HepG2 (cell line): ENCODE data around the gene NF2. TPM values are rescaled to one million over a fixed set of nuclear protein-coding genes. Genes with fewer than 3 reads are reported as not detected.

Source experiments
- ATAC-seq: fragments of 200-7000 bp; cut with Tn5 transposase; 3 replicates; pipeline ENCODE4 v1.9.1; 2020; ENCODE audit warnings: mild to moderate bottlenecking, moderate library complexity
- BruUV-seq: library from RNA; stranded (reverse); fragments of 400-500 nt; replicated peaks from 2 replicates; lab custom pipeline; 2021; lab: Mats Ljungman, UMichigan
- CTCF ChIA-PET: fragments of 300-600 bp; formaldehyde crosslinking; extraction: SDS; loops from one replicate; lab custom pipeline; 2021; ENCODE audit warnings: low total read pairs, inconsistent platforms, low intra/inter-chr PET ratio; lab: Yijun Ruan, JAX
- POLR2A ChIA-PET: fragments of 350-600 bp; sonication (Branson Sonifier 250); formaldehyde crosslinking; loops from one replicate; lab custom pipeline; 2020; ENCODE audit warnings: antibody characterized with exemption, inconsistent platforms; lab: Yijun Ruan, JAX
- DNase-seq: peaks from one replicate; pipeline ENCODE4 v3.0.0-alpha.2; 2015; ENCODE audit warnings: low spot score
- FAIRE-seq: peaks from 3 replicates; lab custom pipeline; 2011; peaks lifted over from hg19 to GRCh38; lab: Jason Lieb, UNC
- H2AFZ ChIP-seq: one replicate; pipeline ENCODE4 v1.6.1; 2011; ENCODE audit warnings: low read length, inconsistent platforms
- H3K27ac ChIP-seq: fragments of 300-600 bp; 3 replicates; pipeline ENCODE4 v1.8.0; 2011; ENCODE audit warnings: mixed run types, mild to moderate bottlenecking, mixed read lengths, low read length, inconsistent platforms; ENCODE audit not compliant: insufficient read depth; ENCODE audit errors: extremely low read length
- H3K27me3 ChIP-seq, 2 experiments: fragments of 200-600 bp in 1 of 2; 2 replicates in 1 of 2; 3 replicates in 1 of 2; pipeline versions ENCODE4 v1.6.0 to v1.8.0; 2011; ENCODE audit warnings: low read length in 2 of 2, mild to moderate bottlenecking in 2 of 2, moderate library complexity in 2 of 2, inconsistent platforms in 1 of 2; ENCODE audit not compliant: insufficient read depth in 2 of 2, control insufficient read depth in 1 of 2
- H3K36me3 ChIP-seq, 2 experiments: fragments of 200-600 bp in 1 of 2; replicated peaks in 1 of 2; 2 replicates in 1 of 2; 3 replicates in 1 of 2; pipeline versions ENCODE4 v1.5.1 to v1.8.0; 2011; ENCODE audit warnings: low read length in 2 of 2, inconsistent platforms in 1 of 2; ENCODE audit not compliant: insufficient read depth in 2 of 2, control insufficient read depth in 1 of 2
- H3K4me1 ChIP-seq: 2 replicates; pipeline ENCODE4 v1.5.1; 2012; ENCODE audit warnings: low read length, inconsistent platforms; ENCODE audit not compliant: insufficient read depth
- H3K4me2 ChIP-seq: 2 replicates; pipeline ENCODE4 v1.6.0; 2011; ENCODE audit warnings: low read depth, low read length, inconsistent platforms
- H3K4me3 ChIP-seq, 3 experiments: fragments of 200-600 bp in 1 of 3; sonication (generic), shearing (Covaris generic) in 1 of 3; replicated peaks in 1 of 3; 2 replicates each; pipeline ENCODE4 v1.5.1; 2011 to 2016; ENCODE audit warnings: low read length in 3 of 3, inconsistent platforms in 2 of 3, low read depth in 2 of 3, mild to moderate bottlenecking in 2 of 3, control low read depth in 1 of 3, mixed read lengths in 1 of 3; ENCODE audit not compliant: insufficient read depth in 1 of 3
- H3K79me2 ChIP-seq: one replicate; pipeline ENCODE4 v1.6.1; 2011; ENCODE audit warnings: low read length, inconsistent platforms; ENCODE audit not compliant: insufficient read depth
- H3K9ac ChIP-seq: 2 replicates; pipeline ENCODE4 v1.6.0; 2011; ENCODE audit warnings: mild to moderate bottlenecking, low read depth, low read length, inconsistent platforms; ENCODE audit not compliant: insufficient read depth
- H3K9me3 ChIP-seq: 2 replicates; pipeline ENCODE4 v1.5.1; 2012; ENCODE audit warnings: mild to moderate bottlenecking, low read length
- H4K20me1 ChIP-seq: 2 replicates; pipeline ENCODE4 v1.6.0; 2011; ENCODE audit warnings: inconsistent platforms, mild to moderate bottlenecking, low read length, moderate library complexity; ENCODE audit not compliant: insufficient read depth
- BCL6 ChIP-seq: IDR thresholded peaks from 2 replicates; pipeline ENCODE4 v1.6.1; 2016; ENCODE audit warnings: missing genetic modification reagents, missing compliant biosample characterization
- CTCF ChIP-seq: sonication (generic); formaldehyde crosslinking; IDR thresholded peaks from 2 replicates; pipeline ENCODE4 v1.5.0; 2020; ENCODE audit warnings: mild to moderate bottlenecking, missing genetic modification reagents, moderate library complexity
- FOXM1 ChIP-seq: sonication (generic); formaldehyde crosslinking; IDR thresholded peaks from 2 replicates; pipeline ENCODE4 v1.5.0; 2020; ENCODE audit warnings: missing genetic modification reagents
- HNF4A ChIP-seq: sonication (generic); formaldehyde crosslinking; IDR thresholded peaks from 2 replicates; pipeline ENCODE4 v1.4.0; 2020; ENCODE audit warnings: missing genetic modification reagents
- MTA3 ChIP-seq: sonication (generic); formaldehyde crosslinking; IDR thresholded peaks from 2 replicates; pipeline ENCODE4 v1.4.0; 2020; ENCODE audit warnings: missing genetic modification reagents
- NR2C2 ChIP-seq: sonication (generic); formaldehyde crosslinking; IDR thresholded peaks from 2 replicates; pipeline ENCODE4 v1.4.0; 2020; ENCODE audit warnings: missing genetic modification reagents, mild to moderate bottlenecking, moderate library complexity, borderline replicate concordance
- THAP11 ChIP-seq: IDR thresholded peaks from 2 replicates; pipeline ENCODE4 v1.6.1; 2016; ENCODE audit warnings: missing biosample characterization, missing genetic modification reagents
- ZNF256 ChIP-seq: sonication (generic); formaldehyde crosslinking; conservative IDR thresholded peaks from 2 replicates; pipeline ENCODE4 v1.4.0; 2020; ENCODE audit warnings: missing genetic modification reagents
- ZNF446 ChIP-seq: sonication (generic); formaldehyde crosslinking; IDR thresholded peaks from 2 replicates; pipeline ENCODE4 v1.5.0; 2020; ENCODE audit warnings: mild to moderate bottlenecking, missing genetic modification reagents
- ZNF569 ChIP-seq: sonication (generic); formaldehyde crosslinking; IDR thresholded peaks from 2 replicates; pipeline ENCODE4 v1.5.0; 2020; ENCODE audit warnings: mild to moderate bottlenecking, missing genetic modification reagents, moderate library complexity, borderline replicate concordance
- ZNF576 ChIP-seq: sonication (generic); formaldehyde crosslinking; IDR thresholded peaks from 2 replicates; pipeline ENCODE4 v1.4.0; 2020; ENCODE audit warnings: mild to moderate bottlenecking, missing genetic modification reagents
- ZNF710 ChIP-seq: sonication (generic); formaldehyde crosslinking; IDR thresholded peaks from 2 replicates; pipeline ENCODE4 v1.5.0; 2020; ENCODE audit warnings: mild to moderate bottlenecking, missing genetic modification reagents, borderline replicate concordance
- WGBS: methylation state at CpG from one replicate; pipeline ENCODE4 v1.1.6; 2017; ENCODE audit warnings: low lambda C conversion rate; 5-methylcytosine and 5-hydroxymethylcytosine counted together
- in situ Hi-C: cut with HindIII; loops from 2 replicates; pipeline ENCODE4 v1.10.0; 2017; ENCODE audit warnings: low pct_unique_long_range_greater_than_20kb; ENCODE audit not compliant: extremely low pct_ligation_motif_present
- intact Hi-C: fragments of 100-400 bp; cut with micrococcal nuclease; formaldehyde crosslinking; loops from one replicate; pipeline ENCODE4 v1.10.0; 2022; ENCODE audit not compliant: unreplicated experiment
- polyA plus RNA-seq, 8 experiments: library from polyadenylated mRNA; depleted of rRNA in 3 of 8; stranded (reverse) in 7 of 8; unstranded in 1 of 8; fragments of >200 nt; fragmentation: Illumina TruSeq in 4 of 8; extraction: Trizol in 4 of 8; gene quantifications; 2 replicates each; pipeline versions ENCODE4 v1.2.1 to v1.2.3, GENCODE V29; 2011 to 2016; ENCODE audit warnings: low read depth in 4 of 8, missing spikeins in 1 of 8, mixed read lengths in 1 of 8; ENCODE audit not compliant: insufficient read depth in 1 of 8
- total RNA-seq, 5 experiments: library from RNA; depleted of rRNA; stranded (reverse); fragments of >200 nt; fragmentation: Illumina TruSeq; extraction: Trizol; gene quantifications; 2 replicates each; pipeline ENCODE4 v1.2.3, GENCODE V29; 2016; ENCODE audit warnings: low read depth in 1 of 5

The NF2 gene
- total and polyA plus RNA-seq, 2 of the 13 experiments (the other 11 are each of a cell fraction or from before 2014, with no cell fraction given) = 9.3 to 33.3 TPM

- H3K9me3 ChIP-seq = no peaks in the 10 kb centered on the region
- CTCF ChIA-PET = no interaction called here
- no peak overlapping the region for H2AFZ ChIP-seq
- WGBS = 52% methylated on average over 3 of the region's 10 CpGs
- peak; percentile 20 for ATAC-seq
- FAIRE-seq = no peak
- H3K27me3 ChIP-seq = peaks cover 26 to 65% of the 10 kb centered on the region in 2 experiments; a peak in 4 of 5 replicates
- BruUV-seq = no TSS peak
- peaks cover 11% of the 10 kb centered on the region; the same call in 1 of the 2 replicates for H4K20me1 ChIP-seq
- in situ Hi-C loops = no loop called here
- H3K79me2 ChIP-seq = no peaks in the 10 kb centered on the region
- peaks cover 12% of the 10 kb centered on the region; the same call in 1 of the 2 replicates for H3K4me1 ChIP-seq
- H3K4me3 ChIP-seq = no peak overlapping the region
- H3K9ac ChIP-seq = no peak overlapping the region
- TF ChIP-seq CTCF (CRISPR knock-in tag) = peak; percentile 19; the same call in 1 of the 2 replicates
- no peak for TF ChIP-seq ZNF569
- TF ChIP-seq HNF4A (CRISPR knock-in tag) = 0 out of 2 replicates have a peak, but pooled peaks have one; percentile 14
- TF ChIP-seq, all 625 proteins: peak for 2
- no peak overlapping the region for H3K27ac ChIP-seq
- H3K4me2 ChIP-seq = no peak overlapping the region
- POLR2A ChIA-PET = no interaction called here
- intact Hi-C loops = no loop called here
- DNase-seq = no peak
- H3K36me3 ChIP-seq = no peaks in the 10 kb centered on the region
Observed at GRCh38 chr22:29723766-29724165, 120.3 kb downstream of the NF2 start.

- Histone ChIP-seq H3K27ac (no peak overlapping the region), H3K4me3 (no peak overlapping the region), H3K9me3 (no peaks in the 10 kb centered on the region), H3K4me1 (peaks cover 12% of the 10 kb centered on the region; the same call in 1 of the 2 replicates), H2AFZ (no peak overlapping the region)
- 12% methylated on average over 5 of the region's 8 CpGs for WGBS
- no peak for ATAC-seq
- FAIRE-seq = no peak
- CTCF ChIA-PET = no interaction called here
- intact Hi-C loops = no loop called here
- in situ Hi-C loops = no loop called here
- TF ChIP-seq THAP11 (CRISPR knock-in tag) = no peak
- TF ChIP-seq BCL6 (CRISPR knock-in tag) = no peak
- TF ChIP-seq FOXM1 = no peak
- no peak for TF ChIP-seq ZNF576
- TF ChIP-seq MTA3 (CRISPR knock-in tag) = no peak
- no peak for TF ChIP-seq ZNF446 (CRISPR knock-in tag)
- no peak for TF ChIP-seq ZNF710
- no peak for TF ChIP-seq NR2C2 (CRISPR knock-in tag)
- no peak for TF ChIP-seq ZNF256 (CRISPR knock-in tag)
- TF ChIP-seq, all 625 proteins: peak for 0
- POLR2A ChIA-PET = no interaction called here
- no TSS peak for BruUV-seq
- Histone ChIP-seq H3K9ac (no peak overlapping the region), H3K4me2 (no peak overlapping the region), H3K79me2 (no peaks in the 10 kb centered on the region), H4K20me1 (0 out of 2 replicates have a peak, but pooled peaks cover 9% of the 10 kb centered on the region), H3K27me3 (peaks cover 18 to 56% of the 10 kb centered on the region in 2 experiments; a peak in 4 of 5 replicates), H3K36me3 (no peaks in the 10 kb centered on the region)
- DNase-seq = no peak
Observed at GRCh38 chr22:29724843-29725242, 121.4 kb downstream of the NF2 start.
